ENCODE measurements around the gene AK8. TPM values are rescaled to one million over a fixed set of nuclear protein-coding genes. Genes with fewer than 3 reads are reported as not detected.

Gene AK8
- total RNA-seq, 6 experiments from 2014 or later: 0.12 TPM; not detected in 4

DNA sequence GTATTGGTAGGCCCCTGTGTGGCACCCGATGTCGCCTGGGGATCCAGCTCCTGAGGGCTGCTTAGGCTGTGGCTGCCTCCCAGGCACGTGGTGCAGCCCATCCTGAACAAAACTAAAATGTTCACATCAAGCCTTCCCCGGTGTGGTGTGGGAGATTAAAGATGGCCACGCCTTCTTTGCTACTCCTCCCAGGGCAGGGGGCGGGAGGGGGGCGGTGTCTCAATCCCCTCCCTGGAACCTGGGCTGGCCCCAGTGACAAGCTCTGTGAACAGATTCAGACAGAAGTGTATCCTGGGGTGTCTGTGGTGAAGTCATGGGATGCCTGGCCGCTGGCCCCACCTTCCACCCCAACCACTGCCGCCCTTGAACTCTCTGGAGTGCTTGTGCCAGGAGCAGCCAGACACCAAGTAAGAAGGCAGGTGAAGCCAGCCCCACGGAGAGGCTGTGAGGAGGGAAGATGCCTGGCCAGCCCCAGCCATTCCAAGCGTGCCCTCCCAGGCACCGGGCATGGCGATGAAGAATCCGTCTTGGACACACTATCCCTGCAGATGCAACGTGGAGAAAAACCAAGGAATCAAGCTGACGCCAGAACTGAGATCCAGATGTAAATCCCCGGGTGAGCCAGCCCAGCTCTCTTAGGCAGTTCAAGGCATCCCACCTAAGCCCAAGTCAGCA is 75.8 kb downstream of the AK8 start:
- ATAC-seq: no peak
- H3K27me3 ChIP-seq: no peaks in the 10 kb centered on the region
- no peaks in the 10 kb centered on the region for H3K4me1 ChIP-seq
- intact Hi-C loops (cut with DNase I): loop anchor here in 1 of 2 donors (5.0 kb wide), 1 partner anchor 295 kb away; no protein-coding TSS in a partner anchor
- no peak overlapping the region for H3K4me3 ChIP-seq
- H3K36me3 ChIP-seq: no peaks in the 10 kb centered on the region
- no peak overlapping the region for H3K27ac ChIP-seq
- peak in 1 of 3 donors; percentile 26 for DNase-seq
- WGBS (ENCODE audit: insufficient coverage, low coverage, low lambda C conversion rate, missing lambda C conversion rate): 44% methylated on average over 3 of the region's 17 CpGs
- no peak for TF ChIP-seq POLR2A (IDR thresholded peaks at IDR 0.05)
- TF ChIP-seq, protein P1, sequence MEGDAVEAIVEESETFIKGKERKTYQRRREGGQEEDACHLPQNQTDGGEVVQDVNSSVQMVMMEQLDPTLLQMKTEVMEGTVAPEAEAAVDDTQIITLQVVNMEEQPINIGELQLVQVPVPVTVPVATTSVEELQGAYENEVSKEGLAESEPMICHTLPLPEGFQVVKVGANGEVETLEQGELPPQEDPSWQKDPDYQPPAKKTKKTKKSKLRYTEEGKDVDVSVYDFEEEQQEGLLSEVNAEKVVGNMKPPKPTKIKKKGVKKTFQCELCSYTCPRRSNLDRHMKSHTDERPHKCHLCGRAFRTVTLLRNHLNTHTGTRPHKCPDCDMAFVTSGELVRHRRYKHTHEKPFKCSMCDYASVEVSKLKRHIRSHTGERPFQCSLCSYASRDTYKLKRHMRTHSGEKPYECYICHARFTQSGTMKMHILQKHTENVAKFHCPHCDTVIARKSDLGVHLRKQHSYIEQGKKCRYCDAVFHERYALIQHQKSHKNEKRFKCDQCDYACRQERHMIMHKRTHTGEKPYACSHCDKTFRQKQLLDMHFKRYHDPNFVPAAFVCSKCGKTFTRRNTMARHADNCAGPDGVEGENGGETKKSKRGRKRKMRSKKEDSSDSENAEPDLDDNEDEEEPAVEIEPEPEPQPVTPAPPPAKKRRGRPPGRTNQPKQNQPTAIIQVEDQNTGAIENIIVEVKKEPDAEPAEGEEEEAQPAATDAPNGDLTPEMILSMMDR (IDR thresholded peaks at IDR 0.05): no peak
- H3K9me3 ChIP-seq: no peaks in the 10 kb centered on the region

DNA sequence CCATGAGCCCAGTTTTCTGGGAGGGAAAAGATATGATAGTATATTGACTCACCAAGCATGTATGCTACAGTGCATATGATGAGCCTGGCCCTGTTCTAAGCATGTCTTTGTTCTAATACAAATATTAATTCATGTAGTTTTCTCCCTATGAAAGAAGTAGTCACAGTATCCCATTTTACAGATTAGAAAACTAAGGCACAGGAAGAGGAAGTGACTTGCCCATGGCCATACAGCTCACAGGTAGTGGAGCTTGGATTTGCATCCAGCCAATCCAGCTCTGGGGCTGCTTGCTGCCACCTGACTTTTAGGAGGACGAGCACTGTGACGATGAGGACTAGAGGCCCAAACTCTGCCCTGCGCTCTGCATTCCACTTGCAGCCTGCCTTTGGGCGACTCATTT is 76.4 kb downstream of the AK8 start:
- ATAC-seq (no peak), DNase-seq (no peak)
- Histone ChIP-seq H3K27me3 (no peaks in the 10 kb centered on the region), H3K36me3 (no peaks in the 10 kb centered on the region), H3K4me1 (no peaks in the 10 kb centered on the region), H3K4me3 (no peak overlapping the region), H3K9me3 (no peaks in the 10 kb centered on the region), H3K27ac (no peak overlapping the region)
- no peak for TF ChIP-seq POLR2A (IDR thresholded peaks at IDR 0.05)
- TF ChIP-seq, protein P1 (IDR thresholded peaks at IDR 0.05): no peak
- intact Hi-C loops (cut with DNase I): loop anchor here in 1 of 2 donors (5.0 kb wide), 1 partner anchor 294 kb away; no protein-coding TSS in a partner anchor
- 35% methylated on average over 2 of the region's 4 CpGs for WGBS (ENCODE audit: insufficient coverage, low coverage, low lambda C conversion rate, missing lambda C conversion rate)

DNA sequence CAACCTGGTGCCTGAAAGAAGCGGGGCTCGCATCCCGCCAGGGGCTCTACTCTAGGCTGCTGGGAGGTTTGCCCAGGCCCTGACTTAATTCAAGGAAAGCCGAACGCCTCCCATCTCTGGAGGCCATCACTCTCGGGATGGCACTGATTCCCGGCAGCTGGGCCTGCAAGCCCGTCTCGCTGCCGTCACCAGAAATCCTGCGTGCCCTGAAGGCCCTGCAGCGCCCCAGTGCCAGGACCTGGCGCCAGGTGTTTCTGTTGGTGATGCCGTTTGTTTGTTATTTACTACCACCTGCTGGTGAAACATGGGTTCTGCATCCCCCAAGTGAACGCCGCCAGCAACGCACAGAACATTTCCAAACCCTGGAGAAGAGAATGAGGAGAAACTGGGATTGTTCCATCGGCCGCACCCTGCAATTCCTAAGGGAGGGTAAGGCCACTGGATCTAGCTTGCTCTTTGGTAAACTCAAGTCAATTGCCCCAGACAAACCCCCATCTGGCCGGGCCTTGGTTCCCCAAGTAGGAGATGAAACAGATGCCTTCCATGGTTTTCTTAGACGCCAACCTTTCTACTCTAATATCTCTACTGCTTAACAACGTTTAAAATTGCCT is 77.9 kb downstream of the AK8 start:
- DNase-seq (peak; percentile 69 to 73 (median 72)), ATAC-seq (peak; percentile 90 to 98 (median 94))
- intact Hi-C loops (cut with DNase I): loop anchor here in 1 of 2 donors (5.0 kb wide), 1 partner anchor 293 kb away; no protein-coding TSS in a partner anchor
- Histone ChIP-seq H3K36me3 (no peaks in the 10 kb centered on the region), H3K4me1 (no peaks in the 10 kb centered on the region), H3K27me3 (no peaks in the 10 kb centered on the region), H3K9me3 (no peaks in the 10 kb centered on the region), H3K4me3 (no peak overlapping the region), H3K27ac (no peak overlapping the region)
- no peak for TF ChIP-seq POLR2A (IDR thresholded peaks at IDR 0.05)
- TF ChIP-seq, protein P1 (IDR thresholded peaks at IDR 0.05): peak; percentile 82 to 92 (median 89)
- 4% methylated on average over 15 of the region's 22 CpGs for WGBS (ENCODE audit: insufficient coverage, low coverage, low lambda C conversion rate, missing lambda C conversion rate)

DNA sequence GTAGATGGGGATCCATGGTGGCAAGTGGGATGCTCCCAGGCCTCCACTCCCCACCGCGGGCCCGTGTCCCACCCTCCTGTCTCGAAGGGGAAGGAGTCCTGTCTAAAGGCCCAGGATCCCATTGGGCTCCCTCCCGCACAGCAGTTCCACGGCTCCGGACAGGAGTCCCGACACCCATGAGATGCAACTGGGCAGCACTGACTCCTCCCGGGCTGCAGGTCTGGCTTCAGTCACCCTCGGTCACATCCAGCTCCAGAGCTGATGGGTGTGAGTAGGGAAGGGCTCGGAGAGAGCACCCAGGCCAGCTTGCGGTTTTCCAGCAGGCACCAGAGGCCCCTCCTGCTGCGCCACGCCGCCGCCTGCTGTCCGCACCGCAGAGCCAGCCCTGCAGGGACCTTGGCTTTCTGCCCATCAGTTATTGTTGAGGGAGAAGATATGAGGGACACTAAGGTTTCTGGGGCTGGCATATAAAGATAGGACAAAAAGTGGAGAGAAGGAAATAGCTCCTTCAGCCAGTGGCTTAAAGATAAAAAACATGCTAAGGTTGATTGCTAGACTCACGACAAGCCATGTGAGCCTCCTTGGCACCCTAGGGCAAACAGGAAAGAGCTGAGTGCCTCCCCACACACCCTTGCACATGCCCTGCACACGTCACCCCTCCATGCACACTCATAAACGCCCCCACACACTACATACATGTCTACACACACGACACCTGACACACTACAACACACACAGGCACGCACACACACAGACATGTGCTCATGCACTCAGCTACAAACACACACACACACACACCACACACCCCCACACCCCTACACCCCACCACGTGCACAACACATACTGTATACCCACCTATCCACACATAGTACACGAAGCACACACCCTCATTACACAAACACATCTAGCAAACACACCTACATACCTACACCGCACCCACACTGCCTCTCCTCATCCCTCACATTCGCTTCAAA is 79.0 kb downstream of the AK8 start:
- peak in 1 of 3 donors; percentile 39 for DNase-seq
- no peaks in the 10 kb centered on the region for H3K27me3 ChIP-seq
- no peak for ATAC-seq
- intact Hi-C loops (cut with DNase I): no loop called here
- TF ChIP-seq POLR2A (IDR thresholded peaks at IDR 0.05): no peak
- TF ChIP-seq, protein P1 (IDR thresholded peaks at IDR 0.05): no peak
- H3K4me3 ChIP-seq: no peak overlapping the region
- WGBS (ENCODE audit: insufficient coverage, low coverage, low lambda C conversion rate, missing lambda C conversion rate): 50% methylated on average over 14 of the region's 27 CpGs
- H3K9me3 ChIP-seq: no peaks in the 10 kb centered on the region
- H3K27ac ChIP-seq: no peak overlapping the region
- no peaks in the 10 kb centered on the region for H3K4me1 ChIP-seq
- H3K36me3 ChIP-seq: no peaks in the 10 kb centered on the region

Data from right lobe of liver (tissue), 6 donors.